Measurements from ENCODE around the gene SPRR2G. TPM values are rescaled to one million over a fixed set of nuclear protein-coding genes. Genes with fewer than 3 reads are reported as not detected.

SPRR2G gene
- total and polyA plus RNA-seq, 2 experiments from 2014 or later: not detected

GRCh38 chr1:153140484-153140883, 10.2 kb downstream of the SPRR2G start:
- no peak overlapping the region for H3K4me3 ChIP-seq
- no peaks in the 10 kb centered on the region; the same call in 1 of the 3 replicates for H3K36me3 Mint-ChIP-seq (ENCODE audit: low read depth)
- ATAC-seq (no peak), DNase-seq (ENCODE audit: low spot score) (no peak)
- H3K27me3 ChIP-seq (ENCODE audit: insufficient read depth): no peaks in the 10 kb centered on the region
- no peaks in the 10 kb centered on the region for H3F3A ChIP-seq (replicated peaks; ENCODE audit: low read depth)
- H2AFZ ChIP-seq: no peak overlapping the region
- no peaks in the 10 kb centered on the region for H4K20me1 ChIP-seq (replicated peaks; ENCODE audit: insufficient read depth)
- H3K79me2 ChIP-seq (replicated peaks; ENCODE audit: insufficient read depth): no peaks in the 10 kb centered on the region
- no peak overlapping the region for H3K27ac Mint-ChIP-seq
- H3K27me3 Mint-ChIP-seq (ENCODE audit: insufficient read depth, low read depth, poor library complexity): peaks cover 9% of the 10 kb centered on the region
- H3K9me2 ChIP-seq (ENCODE audit: insufficient read depth): peaks cover 7% of the 10 kb centered on the region; the same call in 1 of the 2 replicates
- peaks cover 17% of the 10 kb centered on the region for H3K4me1 Mint-ChIP-seq
- no peaks in the 10 kb centered on the region for H3K9me3 Mint-ChIP-seq
- no peak overlapping the region for H3K4me3 Mint-ChIP-seq
- no peak overlapping the region for H3K4me2 ChIP-seq
- H3K27ac ChIP-seq (ENCODE audit: low read depth): no peak overlapping the region
- TF ChIP-seq NANOG (IDR thresholded peaks at IDR 0.05; ENCODE audit: borderline replicate concordance): no peak
- TF ChIP-seq, protein P1, sequence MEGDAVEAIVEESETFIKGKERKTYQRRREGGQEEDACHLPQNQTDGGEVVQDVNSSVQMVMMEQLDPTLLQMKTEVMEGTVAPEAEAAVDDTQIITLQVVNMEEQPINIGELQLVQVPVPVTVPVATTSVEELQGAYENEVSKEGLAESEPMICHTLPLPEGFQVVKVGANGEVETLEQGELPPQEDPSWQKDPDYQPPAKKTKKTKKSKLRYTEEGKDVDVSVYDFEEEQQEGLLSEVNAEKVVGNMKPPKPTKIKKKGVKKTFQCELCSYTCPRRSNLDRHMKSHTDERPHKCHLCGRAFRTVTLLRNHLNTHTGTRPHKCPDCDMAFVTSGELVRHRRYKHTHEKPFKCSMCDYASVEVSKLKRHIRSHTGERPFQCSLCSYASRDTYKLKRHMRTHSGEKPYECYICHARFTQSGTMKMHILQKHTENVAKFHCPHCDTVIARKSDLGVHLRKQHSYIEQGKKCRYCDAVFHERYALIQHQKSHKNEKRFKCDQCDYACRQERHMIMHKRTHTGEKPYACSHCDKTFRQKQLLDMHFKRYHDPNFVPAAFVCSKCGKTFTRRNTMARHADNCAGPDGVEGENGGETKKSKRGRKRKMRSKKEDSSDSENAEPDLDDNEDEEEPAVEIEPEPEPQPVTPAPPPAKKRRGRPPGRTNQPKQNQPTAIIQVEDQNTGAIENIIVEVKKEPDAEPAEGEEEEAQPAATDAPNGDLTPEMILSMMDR (conservative IDR thresholded peaks at IDR 0.05; ENCODE audit: low read depth in 2 of 2): no peak
- no peak for TF ChIP-seq STAT1 (IDR thresholded peaks at IDR 0.05; ENCODE audit: unreplicated experiment)
- TF ChIP-seq JUNB (IDR thresholded peaks at IDR 0.05; ENCODE audit: unreplicated experiment): no peak
- no peak for TF ChIP-seq REST (IDR thresholded peaks at IDR 0.05; ENCODE audit: unreplicated experiment)
- no peak for TF ChIP-seq ZNF331 (CRISPR knock-in tag; IDR thresholded peaks at IDR 0.05; ENCODE audit: low read depth)
- H3K36me3 ChIP-seq (ENCODE audit: insufficient read depth): no peaks in the 10 kb centered on the region
- H3K4me1 ChIP-seq (ENCODE audit: insufficient read depth): no peaks in the 10 kb centered on the region; the same call in 1 of the 2 replicates

DNA sequence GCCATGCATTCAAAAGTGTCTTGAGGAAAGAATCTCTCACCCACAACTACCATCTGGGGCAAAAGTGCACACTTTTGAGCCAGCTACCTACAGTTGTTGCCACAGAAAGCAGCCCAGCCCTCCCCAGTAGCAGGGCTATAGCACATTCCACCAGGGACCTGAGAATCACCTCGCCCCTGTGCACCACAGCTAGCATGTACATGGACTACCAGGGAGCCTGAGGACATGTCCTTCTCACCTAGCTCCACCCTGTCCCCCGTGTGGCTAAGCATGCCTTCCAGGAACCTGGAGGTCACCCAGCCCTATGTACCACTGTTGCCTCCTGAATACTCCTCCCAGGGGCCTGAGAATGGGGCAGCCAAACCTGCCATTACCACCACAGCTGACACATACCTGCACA, 16.9 kb downstream of the SPRR2G start:
- Mint-ChIP-seq H3K27ac (peak overlapping the region; percentile 93; the same call in 1 of the 2 replicates), H3K9me3 (peaks cover 5% of the 10 kb centered on the region; the same call in 2 of the 3 replicates), H3K27me3 (ENCODE audit: insufficient read depth, low read depth, poor library complexity) (peaks cover 6% of the 10 kb centered on the region), H3K4me3 (no peak overlapping the region), H3K4me1 (peaks cover 30% of the 10 kb centered on the region), H3K36me3 (ENCODE audit: low read depth) (peaks cover 14% of the 10 kb centered on the region)
- Histone ChIP-seq H3K4me1 (ENCODE audit: insufficient read depth) (peaks cover 17% of the 10 kb centered on the region; the same call in 1 of the 2 replicates), H2AFZ (no peak overlapping the region), H3K27ac (ENCODE audit: low read depth) (no peak overlapping the region), H4K20me1 (replicated peaks; ENCODE audit: insufficient read depth) (no peaks in the 10 kb centered on the region), H3K27me3 (ENCODE audit: insufficient read depth) (no peaks in the 10 kb centered on the region), H3F3A (replicated peaks; ENCODE audit: low read depth) (no peaks in the 10 kb centered on the region), H3K4me2 (no peak overlapping the region), H3K9me2 (ENCODE audit: insufficient read depth) (no peaks in the 10 kb centered on the region), H3K36me3 (ENCODE audit: insufficient read depth) (no peaks in the 10 kb centered on the region), H3K4me3 (no peak overlapping the region), H3K79me2 (replicated peaks; ENCODE audit: insufficient read depth) (no peaks in the 10 kb centered on the region)
- no peak for ATAC-seq
- DNase-seq (ENCODE audit: low spot score): no peak
- TF ChIP-seq EZH2phosphoT487 (IDR thresholded peaks at IDR 0.05; ENCODE audit: unreplicated experiment) (no peak), REST (IDR thresholded peaks at IDR 0.05; ENCODE audit: unreplicated experiment) (no peak), CREB1 (CRISPR knock-in tag; IDR thresholded peaks at IDR 0.05; ENCODE audit: low read depth) (no peak)
- TF ChIP-seq, protein P2, sequence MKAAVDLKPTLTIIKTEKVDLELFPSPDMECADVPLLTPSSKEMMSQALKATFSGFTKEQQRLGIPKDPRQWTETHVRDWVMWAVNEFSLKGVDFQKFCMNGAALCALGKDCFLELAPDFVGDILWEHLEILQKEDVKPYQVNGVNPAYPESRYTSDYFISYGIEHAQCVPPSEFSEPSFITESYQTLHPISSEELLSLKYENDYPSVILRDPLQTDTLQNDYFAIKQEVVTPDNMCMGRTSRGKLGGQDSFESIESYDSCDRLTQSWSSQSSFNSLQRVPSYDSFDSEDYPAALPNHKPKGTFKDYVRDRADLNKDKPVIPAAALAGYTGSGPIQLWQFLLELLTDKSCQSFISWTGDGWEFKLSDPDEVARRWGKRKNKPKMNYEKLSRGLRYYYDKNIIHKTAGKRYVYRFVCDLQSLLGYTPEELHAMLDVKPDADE (IDR thresholded peaks at IDR 0.05): no peak
